ENCODE measurements around the gene RASGRP1. TPM values are rescaled to one million over a fixed set of nuclear protein-coding genes. Genes with fewer than 3 reads are reported as not detected.

RASGRP1 gene
- total and polyA plus RNA-seq, 10 of the 15 experiments (the other 5 are each of a cell fraction or from before 2014, with no cell fraction given): 5.6 to 234 (median 20.9) TPM

DNA sequence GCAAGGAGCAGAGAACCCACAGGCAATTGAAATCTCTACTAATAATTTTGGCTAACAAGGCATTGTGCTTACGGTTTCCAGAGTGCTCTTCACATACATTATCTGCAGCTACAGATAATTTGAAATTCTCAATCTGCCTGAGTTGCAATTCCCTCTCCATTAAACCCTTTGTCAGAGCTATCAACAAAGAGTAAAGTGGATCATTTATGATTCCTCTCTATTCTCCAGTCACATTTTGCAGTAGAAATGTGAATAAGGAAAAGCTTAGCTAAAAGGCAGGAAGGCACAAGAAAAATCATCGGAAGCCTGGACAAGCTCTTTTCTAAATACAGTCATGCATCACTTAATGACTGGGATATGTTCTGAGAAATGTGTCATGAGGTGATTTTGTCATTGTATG is 61.1 kb downstream of the RASGRP1 start:
- WGBS (ENCODE audit: insufficient coverage, insufficient replicate concordance, low lambda C conversion rate, missing lambda C conversion rate): 93% methylated on average over 2 of the region's 2 CpGs
- RAD21 ChIA-PET (ENCODE audit: unreplicated experiment): interaction anchor here (1.0 to 1.7 kb wide), 4 partner anchors 9 to 196 kb away, joined by 4 to 5 read pairs (median 5); no protein-coding TSS in a partner anchor

DNA sequence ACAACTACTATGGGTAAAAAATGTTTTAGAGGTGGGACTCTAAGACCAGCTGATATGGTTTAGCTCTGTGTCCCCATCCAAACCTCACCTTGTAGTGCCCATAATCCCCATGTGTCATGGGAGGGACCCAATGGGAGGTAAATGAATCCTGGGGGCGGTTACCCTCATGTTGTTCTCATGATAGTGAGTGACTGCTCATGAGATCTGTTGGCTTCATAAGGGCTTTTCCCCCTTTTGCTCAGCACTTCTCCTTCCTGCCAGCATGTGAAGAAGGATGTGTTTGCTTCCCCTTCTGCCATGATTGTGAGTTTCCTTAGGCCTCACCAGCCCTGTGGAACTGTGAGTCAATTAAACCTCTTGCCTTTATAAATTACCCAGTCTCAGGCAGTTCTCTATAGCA is 65.0 kb downstream of the RASGRP1 start:
- FAIRE-seq: no peak
- H3K9ac ChIP-seq (ENCODE audit: control insufficient read depth, insufficient read depth, low read length): no peak overlapping the region
- ChIA-PET SMC1A (ENCODE audit: uncharacterized antibody, unreplicated experiment) (interaction anchor here (0.6 to 5.7 kb wide), 6 partner anchors 12 to 190 kb away, joined by 3 to 31 read pairs (median 4); no protein-coding TSS in a partner anchor), RAD21 (ENCODE audit: unreplicated experiment) (no interaction called here), CTCF (interaction anchor here (0.6 to 4.0 kb wide), 6 partner anchors 9 to 200 kb away, joined by 3 to 32 read pairs (median 8); no protein-coding TSS in a partner anchor), POLR2A (no interaction called here)
- H3K27ac ChIP-seq (ENCODE audit: control insufficient read depth, insufficient read depth): no peak overlapping the region
- H3K9me3 ChIP-seq (replicated peaks; ENCODE audit: control insufficient read depth, insufficient read depth, low read length): peaks cover 2% of the 10 kb centered on the region; the same call in 1 of the 3 replicates
- DNase-seq (ENCODE audit: low read depth, low spot score): no peak
- no peaks in the 10 kb centered on the region for H3K79me2 ChIP-seq (ENCODE audit: control insufficient read depth, insufficient read depth, low read length)
- H4K20me1 ChIP-seq (ENCODE audit: control insufficient read depth, insufficient read depth): no peaks in the 10 kb centered on the region
- no peak for ATAC-seq
- H3K4me1 ChIP-seq (ENCODE audit: control insufficient read depth, insufficient read depth, low read length): no peaks in the 10 kb centered on the region
- H3K36me3 ChIP-seq (ENCODE audit: control insufficient read depth in 2 of 2, insufficient read depth in 2 of 2, low read length in 1 of 2): peaks cover 9 to 20% of the 10 kb centered on the region in 2 experiments
- in situ Hi-C loops (cut with MboI): no loop called here
- no peak overlapping the region for H3K4me2 ChIP-seq (ENCODE audit: control insufficient read depth, insufficient read depth)
- no peaks in the 10 kb centered on the region for H3K27me3 ChIP-seq (replicated peaks in 1 of 2; ENCODE audit: control insufficient read depth in 2 of 2, insufficient read depth in 2 of 2, low read length in 1 of 2)
- BruUV-seq (replicated peaks): no TSS peak
- 100% methylated on average over 1 of the region's 1 CpG for WGBS (ENCODE audit: insufficient coverage, insufficient replicate concordance, low lambda C conversion rate, missing lambda C conversion rate)
- H3K4me3 ChIP-seq: no peak overlapping the region
- intact Hi-C loops (cut with micrococcal nuclease; ENCODE audit: unreplicated experiment): no loop called here
- H2AFZ ChIP-seq (ENCODE audit: control insufficient read depth, low read depth, low read length): no peak overlapping the region
- TF ChIP-seq, protein P1, sequence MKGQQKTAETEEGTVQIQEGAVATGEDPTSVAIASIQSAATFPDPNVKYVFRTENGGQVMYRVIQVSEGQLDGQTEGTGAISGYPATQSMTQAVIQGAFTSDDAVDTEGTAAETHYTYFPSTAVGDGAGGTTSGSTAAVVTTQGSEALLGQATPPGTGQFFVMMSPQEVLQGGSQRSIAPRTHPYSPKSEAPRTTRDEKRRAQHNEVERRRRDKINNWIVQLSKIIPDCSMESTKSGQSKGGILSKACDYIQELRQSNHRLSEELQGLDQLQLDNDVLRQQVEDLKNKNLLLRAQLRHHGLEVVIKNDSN (IDR thresholded peaks at IDR 0.05; ENCODE audit: borderline replicate concordance, extremely low read length, insufficient read depth, low read depth, low read length): no peak
- TF ChIP-seq EED (IDR thresholded peaks at IDR 0.05; ENCODE audit: low read depth) (no peak), NBN (IDR thresholded peaks at IDR 0.05) (no peak), CBFB (IDR thresholded peaks at IDR 0.05; ENCODE audit: low read depth) (no peak), CREB1 (IDR thresholded peaks at IDR 0.05; ENCODE audit: low read depth) (no peak), RELA (IDR thresholded peaks at IDR 0.05; ENCODE audit: borderline replicate concordance, partially characterized antibody) (no peak), ZBED1 (IDR thresholded peaks at IDR 0.05; ENCODE audit: borderline replicate concordance) (no peak), NFXL1 (IDR thresholded peaks at IDR 0.05; ENCODE audit: borderline replicate concordance) (no peak), POU2F2 (IDR thresholded peaks at IDR 0.05; ENCODE audit: borderline replicate concordance, low read depth, low read length) (no peak), ZNF217 (IDR thresholded peaks at IDR 0.05) (no peak), ATF7 (IDR thresholded peaks at IDR 0.05; ENCODE audit: low read depth) (no peak), CREM (IDR thresholded peaks at IDR 0.05; ENCODE audit: low read depth) (no peak), IKZF2 (IDR thresholded peaks at IDR 0.05) (no peak), FOXM1 (IDR thresholded peaks at IDR 0.05; ENCODE audit: low read depth, low read length) (no peak)
- TF ChIP-seq, protein P2, sequence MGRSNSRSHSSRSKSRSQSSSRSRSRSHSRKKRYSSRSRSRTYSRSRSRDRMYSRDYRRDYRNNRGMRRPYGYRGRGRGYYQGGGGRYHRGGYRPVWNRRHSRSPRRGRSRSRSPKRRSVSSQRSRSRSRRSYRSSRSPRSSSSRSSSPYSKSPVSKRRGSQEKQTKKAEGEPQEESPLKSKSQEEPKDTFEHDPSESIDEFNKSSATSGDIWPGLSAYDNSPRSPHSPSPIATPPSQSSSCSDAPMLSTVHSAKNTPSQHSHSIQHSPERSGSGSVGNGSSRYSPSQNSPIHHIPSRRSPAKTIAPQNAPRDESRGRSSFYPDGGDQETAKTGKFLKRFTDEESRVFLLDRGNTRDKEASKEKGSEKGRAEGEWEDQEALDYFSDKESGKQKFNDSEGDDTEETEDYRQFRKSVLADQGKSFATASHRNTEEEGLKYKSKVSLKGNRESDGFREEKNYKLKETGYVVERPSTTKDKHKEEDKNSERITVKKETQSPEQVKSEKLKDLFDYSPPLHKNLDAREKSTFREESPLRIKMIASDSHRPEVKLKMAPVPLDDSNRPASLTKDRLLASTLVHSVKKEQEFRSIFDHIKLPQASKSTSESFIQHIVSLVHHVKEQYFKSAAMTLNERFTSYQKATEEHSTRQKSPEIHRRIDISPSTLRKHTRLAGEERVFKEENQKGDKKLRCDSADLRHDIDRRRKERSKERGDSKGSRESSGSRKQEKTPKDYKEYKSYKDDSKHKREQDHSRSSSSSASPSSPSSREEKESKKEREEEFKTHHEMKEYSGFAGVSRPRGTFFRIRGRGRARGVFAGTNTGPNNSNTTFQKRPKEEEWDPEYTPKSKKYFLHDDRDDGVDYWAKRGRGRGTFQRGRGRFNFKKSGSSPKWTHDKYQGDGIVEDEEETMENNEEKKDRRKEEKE (IDR thresholded peaks at IDR 0.05): no peak

More for the DNA sequence above, 61.1 kb downstream of the RASGRP1 start:
- H3K9me3 ChIP-seq (replicated peaks; ENCODE audit: control insufficient read depth, insufficient read depth, low read length): peaks cover 2% of the 10 kb centered on the region; the same call in 1 of the 3 replicates
- no peaks in the 10 kb centered on the region for H4K20me1 ChIP-seq (ENCODE audit: control insufficient read depth, insufficient read depth)
- no peak overlapping the region for H3K4me3 ChIP-seq
- no peaks in the 10 kb centered on the region for H3K27me3 ChIP-seq (replicated peaks in 1 of 2; ENCODE audit: control insufficient read depth in 2 of 2, insufficient read depth in 2 of 2, low read length in 1 of 2)
- FAIRE-seq: no peak
- DNase-seq (ENCODE audit: low read depth, low spot score): no peak
- no peak overlapping the region for H3K9ac ChIP-seq (ENCODE audit: control insufficient read depth, insufficient read depth, low read length)
- peaks cover 16 to 20% of the 10 kb centered on the region in 2 experiments for H3K36me3 ChIP-seq (ENCODE audit: control insufficient read depth in 2 of 2, insufficient read depth in 2 of 2, low read length in 1 of 2)
- H3K4me2 ChIP-seq (ENCODE audit: control insufficient read depth, insufficient read depth): no peak overlapping the region
- ATAC-seq: no peak
- in situ Hi-C loops (cut with MboI): no loop called here
- SMC1A ChIA-PET (ENCODE audit: uncharacterized antibody, unreplicated experiment): interaction anchor here (0.9 to 17.5 kb wide), 11 partner anchors 11 to 500 kb away, joined by 3 to 208 read pairs (median 5); partner anchors contain the start of gene FAM98B
- no peaks in the 10 kb centered on the region for H3K4me1 ChIP-seq (ENCODE audit: control insufficient read depth, insufficient read depth, low read length)
- no TSS peak for BruUV-seq (replicated peaks)
- TF ChIP-seq HCFC1 (IDR thresholded peaks at IDR 0.05; ENCODE audit: low read length): no peak
- no peak for TF ChIP-seq BMI1 (IDR thresholded peaks at IDR 0.05; ENCODE audit: borderline replicate concordance)
- intact Hi-C loops (cut with micrococcal nuclease; ENCODE audit: unreplicated experiment): no loop called here
- H3K27ac ChIP-seq (ENCODE audit: control insufficient read depth, insufficient read depth): no peak overlapping the region
- POLR2A ChIA-PET: interaction anchor here (2.3 kb wide), 1 partner anchor 20 kb away, joined by 8 read pairs; no protein-coding TSS in a partner anchor
- no peak overlapping the region for H2AFZ ChIP-seq (ENCODE audit: control insufficient read depth, low read depth, low read length)
- no peaks in the 10 kb centered on the region for H3K79me2 ChIP-seq (ENCODE audit: control insufficient read depth, insufficient read depth, low read length)
- CTCF ChIA-PET: interaction anchor here (0.9 to 5.9 kb wide), 9 partner anchors 10 to 196 kb away, joined by 3 to 35 read pairs (median 5); no protein-coding TSS in a partner anchor

All from GM12878 (cell line).